ENCODE data around the gene WDFY3. TPM values are rescaled to one million over a fixed set of nuclear protein-coding genes. Genes with fewer than 3 reads are reported as not detected.
A peak's percentile ranks its signal among the peaks of the same experiment; 100 is the strongest.

Gene WDFY3
- total and polyA plus RNA-seq, 2 experiments from 2014 or later, result 8.0 to 89.0 TPM

- no peaks in the 10 kb centered on the region for H3K9me2 ChIP-seq (ENCODE audit: insufficient read depth)
- no peaks in the 10 kb centered on the region for H4K20me1 ChIP-seq (replicated peaks; ENCODE audit: insufficient read depth)
- H3K79me2 ChIP-seq (replicated peaks; ENCODE audit: insufficient read depth), result peaks cover 55% of the 10 kb centered on the region
- peaks cover 40% of the 10 kb centered on the region for H3K4me1 ChIP-seq (ENCODE audit: insufficient read depth)
- H3K27me3 ChIP-seq (ENCODE audit: insufficient read depth), result no peaks in the 10 kb centered on the region
- no peak for ATAC-seq
- no peak overlapping the region for H2AFZ ChIP-seq
- H3K4me2 ChIP-seq, result no peak overlapping the region; the same call in 1 of the 2 replicates
- Mint-ChIP-seq H3K4me1 (peaks cover 48% of the 10 kb centered on the region), H3K27ac (peak overlapping the region; percentile 49; the same call in 1 of the 2 replicates), H3K27me3 (ENCODE audit: insufficient read depth, low read depth, poor library complexity) (no peaks in the 10 kb centered on the region), H3K4me3 (no peak overlapping the region), H3K9me3 (peaks cover 9% of the 10 kb centered on the region; the same call in 1 of the 3 replicates), H3K36me3 (ENCODE audit: low read depth) (peaks cover 35% of the 10 kb centered on the region)
- no peaks in the 10 kb centered on the region for H3F3A ChIP-seq (replicated peaks; ENCODE audit: low read depth)
- H3K36me3 ChIP-seq (ENCODE audit: insufficient read depth), result no peaks in the 10 kb centered on the region; the same call in 1 of the 2 replicates
- DNase-seq (ENCODE audit: low spot score), result no peak
- H3K4me3 ChIP-seq, result no peak overlapping the region
- H3K27ac ChIP-seq (ENCODE audit: low read depth), result 0 out of 2 replicates have a peak overlapping the region, but pooled peaks have one; percentile 12
- no peak for TF ChIP-seq ZNF331 (CRISPR knock-in tag; IDR thresholded peaks at IDR 0.05; ENCODE audit: low read depth)
- no peak for TF ChIP-seq REST (IDR thresholded peaks at IDR 0.05; ENCODE audit: unreplicated experiment)
- no peak for TF ChIP-seq NANOG (IDR thresholded peaks at IDR 0.05; ENCODE audit: borderline replicate concordance)
- TF ChIP-seq ZNF462 (CRISPR knock-in tag; IDR thresholded peaks at IDR 0.05), result no peak
- no peak for TF ChIP-seq ZNF114 (CRISPR knock-in tag; IDR thresholded peaks at IDR 0.05)
- no peak for TF ChIP-seq EZH2phosphoT487 (IDR thresholded peaks at IDR 0.05; ENCODE audit: unreplicated experiment)
- TF ChIP-seq JUNB (IDR thresholded peaks at IDR 0.05; ENCODE audit: unreplicated experiment), result no peak
- TF ChIP-seq STAT1 (IDR thresholded peaks at IDR 0.05; ENCODE audit: unreplicated experiment), result no peak
- no peak for TF ChIP-seq ETS1 (IDR thresholded peaks at IDR 0.05)
These were observed 39.1 kb downstream of the WDFY3 start for GRCh38 chr4:84927428-84927827.
